H1 (cell line): Measurements from ENCODE around the gene PRKAR1B. TPM values are rescaled to one million over a fixed set of nuclear protein-coding genes. Genes with fewer than 3 reads are reported as not detected.

Experiments used
- CBX5 ChIP-seq: fragments of 300-800, 300-1000 bp; sonication (generic); IDR thresholded peaks from 2 replicates; pipeline ENCODE4 v1.7.1; 2016; ENCODE audit warnings: antibody characterized with exemption, low read length, low read depth
- CHD2 ChIP-seq: IDR thresholded peaks from 2 replicates; pipeline ENCODE4 v1.6.1; 2012; ENCODE audit warnings: low read length, improper control_type of control experiment
- EZH2 ChIP-seq: fragments of 200-600 bp; sonication (generic); IDR thresholded peaks from 2 replicates; pipeline ENCODE4 v1.7.1; 2012; ENCODE audit warnings: low read depth, mild to moderate bottlenecking, moderate library complexity, low read length, inconsistent platforms; ENCODE audit not compliant: severe bottlenecking
- KDM1A ChIP-seq: fragments of 200-600, 300-600 bp; sonication (generic); IDR thresholded peaks from 2 replicates; pipeline ENCODE4 v1.7.1; 2016; ENCODE audit warnings: mild to moderate bottlenecking, low read length, borderline replicate concordance
- KDM4A ChIP-seq: IDR thresholded peaks from one replicate; pipeline ENCODE4 v1.7.1; 2012; ENCODE audit warnings: low read depth, mild to moderate bottlenecking, moderate library complexity, low read length, inconsistent platforms; ENCODE audit not compliant: severe bottlenecking
- NANOG ChIP-seq: IDR thresholded peaks from 2 replicates; pipeline ENCODE4 v1.6.1; 2011; ENCODE audit warnings: low read length, low read depth, mild to moderate bottlenecking, inconsistent platforms; ENCODE audit not compliant: insufficient read depth, poor library complexity, severe bottlenecking
- POU5F1 ChIP-seq: IDR thresholded peaks from 2 replicates; pipeline ENCODE4 v1.6.1; 2011; ENCODE audit warnings: low read depth, mild to moderate bottlenecking, low read length, moderate library complexity
- TAF7 ChIP-seq: optimal IDR thresholded peaks from 2 replicates; pipeline ENCODE3; 2011; ENCODE audit warnings: low read depth, mild to moderate bottlenecking, inconsistent platforms, low read length, moderate library complexity, borderline replicate concordance
- polyA plus RNA-seq, 7 experiments: library from polyadenylated mRNA; depleted of rRNA in 3 of 7; stranded (reverse) in 5 of 7; unstranded in 2 of 7; fragments of >200 nt in 5 of 7; fragments of 200-250 nt in 2 of 7; gene quantifications; 1 replicate in 5 of 7; 2 replicates in 1 of 7; 4 replicates in 1 of 7; pipeline versions ENCODE4 v1.2.1 to v1.2.3, GENCODE V29; 2011 to 2013; ENCODE audit warnings: missing spikeins in 2 of 7, mixed read lengths in 2 of 7
- total RNA-seq: library from RNA; stranded (reverse); fragmentation: NEBNext Ultra II Directional; extraction: Animal tissue kit (Norgen Biotek cat#: 25700); gene quantifications from 2 replicates; pipeline ENCODE4 v1.2.1, GENCODE V29; 2021

The PRKAR1B gene
- total and polyA plus RNA-seq, 2 of the 8 experiments (the other 6 are each of a cell fraction or from before 2014, with no cell fraction given) = 12.3 to 55.7 TPM

GRCh38 chr7:772861-773621 is 46.0 kb upstream of the PRKAR1B start (continued):
- no peak for TF ChIP-seq CHD2
- no peak for TF ChIP-seq TAF7
- TF ChIP-seq NANOG = no peak
- TF ChIP-seq KDM1A = no peak
- TF ChIP-seq CBX5 = no peak
- TF ChIP-seq POU5F1 = no peak
- no peak for TF ChIP-seq KDM4A
- no peak for TF ChIP-seq EZH2
